ENCODE measurements around the gene OTOF. TPM values are rescaled to one million over a fixed set of nuclear protein-coding genes. Genes with fewer than 3 reads are reported as not detected.

The OTOF gene
- total RNA-seq, 1 experiment from 2014 or later: not detected

- H2AFZ ChIP-seq: no peak overlapping the region
- H3K27ac ChIP-seq: no peak overlapping the region
- no peak overlapping the region for H3K4me2 ChIP-seq
- no peaks in the 10 kb centered on the region for H4K20me1 ChIP-seq (ENCODE audit: insufficient read depth)
- no peaks in the 10 kb centered on the region for H3K79me2 ChIP-seq (ENCODE audit: low read depth)
- CTCF ChIA-PET: no interaction called here
- no TSS peak for BruUV-seq (replicated peaks)
- no peak for DNase-seq
- no peaks in the 10 kb centered on the region for H3K36me3 ChIP-seq (ENCODE audit: low read depth)
- peaks cover 8% of the 10 kb centered on the region; the same call in 1 of the 2 replicates for H3K4me1 ChIP-seq (replicated peaks; ENCODE audit: insufficient read depth)
- POLR2A ChIA-PET (ENCODE audit: unreplicated experiment): no interaction called here
- H3K9me3 ChIP-seq (ENCODE audit: insufficient read depth, low read depth): no peaks in the 10 kb centered on the region
- H3F3A ChIP-seq (ENCODE audit: insufficient read depth, low read depth): no peaks in the 10 kb centered on the region
- no peaks in the 10 kb centered on the region for H3K9me2 ChIP-seq (ENCODE audit: insufficient read depth)
- no peak for TF ChIP-seq CTCF (conservative IDR thresholded peaks at IDR 0.05)
- H3K4me3 ChIP-seq: no peak overlapping the region
- H3K27me3 ChIP-seq (ENCODE audit: insufficient read depth, low read depth): no peaks in the 10 kb centered on the region
- intact Hi-C loops (cut with micrococcal nuclease; ENCODE audit: unreplicated experiment): no loop called here
Observed at GRCh38 chr2:26438526-26438925, 39.4 kb downstream of the OTOF start.

- DNase-seq: peak in 1 of 2 experiments; percentile 58
- H3K79me2 ChIP-seq (ENCODE audit: low read depth): no peaks in the 10 kb centered on the region
- no peaks in the 10 kb centered on the region for H3K9me2 ChIP-seq (ENCODE audit: insufficient read depth)
- no peak overlapping the region for H2AFZ ChIP-seq
- no peaks in the 10 kb centered on the region for H3K9me3 ChIP-seq (ENCODE audit: insufficient read depth, low read depth)
- ChIA-PET POLR2A (ENCODE audit: unreplicated experiment) (no interaction called here), CTCF (interaction anchor here (0.6 kb wide), 1 partner anchor 1073 kb away, joined by 4 read pairs; no protein-coding TSS in a partner anchor)
- H3K27ac ChIP-seq: no peak overlapping the region
- no peaks in the 10 kb centered on the region for H3K27me3 ChIP-seq (ENCODE audit: insufficient read depth, low read depth)
- BruUV-seq (replicated peaks): no TSS peak
- H3K4me2 ChIP-seq: no peak overlapping the region
- H3K4me1 ChIP-seq (replicated peaks; ENCODE audit: insufficient read depth): peaks cover 12% of the 10 kb centered on the region
- H3F3A ChIP-seq (ENCODE audit: insufficient read depth, low read depth): no peaks in the 10 kb centered on the region
- TF ChIP-seq EZH2 (IDR thresholded peaks at IDR 0.05; ENCODE audit: low read depth) (no peak), CTCF (conservative IDR thresholded peaks at IDR 0.05) (no peak)
- H3K4me3 ChIP-seq: no peak overlapping the region
- no peaks in the 10 kb centered on the region for H3K36me3 ChIP-seq (ENCODE audit: low read depth)
- H4K20me1 ChIP-seq (ENCODE audit: insufficient read depth): no peaks in the 10 kb centered on the region
- intact Hi-C loops (cut with micrococcal nuclease; ENCODE audit: unreplicated experiment): no loop called here
Observed at GRCh38 chr2:26435106-26435505, 42.8 kb downstream of the OTOF start.

GRCh38 chr2:26432859-26433258 lies 45.1 kb downstream of the OTOF start:
- H3F3A ChIP-seq (ENCODE audit: insufficient read depth, low read depth): no peaks in the 10 kb centered on the region
- no peak overlapping the region for H2AFZ ChIP-seq
- TF ChIP-seq EZH2 (IDR thresholded peaks at IDR 0.05; ENCODE audit: low read depth) (no peak), CTCF (conservative IDR thresholded peaks at IDR 0.05) (no peak)
- no peak overlapping the region for H3K27ac ChIP-seq
- BruUV-seq (replicated peaks): no TSS peak
- intact Hi-C loops (cut with micrococcal nuclease; ENCODE audit: unreplicated experiment): no loop called here
- no peaks in the 10 kb centered on the region for H3K79me2 ChIP-seq (ENCODE audit: low read depth)
- no peak for DNase-seq
- H3K27me3 ChIP-seq (ENCODE audit: insufficient read depth, low read depth): no peaks in the 10 kb centered on the region
- H3K4me3 ChIP-seq: no peak overlapping the region
- peaks cover 12% of the 10 kb centered on the region for H3K4me1 ChIP-seq (replicated peaks; ENCODE audit: insufficient read depth)
- POLR2A ChIA-PET (ENCODE audit: unreplicated experiment): no interaction called here
- no peaks in the 10 kb centered on the region for H4K20me1 ChIP-seq (ENCODE audit: insufficient read depth)
- no peak overlapping the region for H3K4me2 ChIP-seq
- CTCF ChIA-PET: interaction anchor here (0.6 kb wide), 3 partner anchors 37 to 382 kb away, joined by 3 to 5 read pairs (median 3); no protein-coding TSS in a partner anchor
- no peaks in the 10 kb centered on the region for H3K9me3 ChIP-seq (ENCODE audit: insufficient read depth, low read depth)
- no peaks in the 10 kb centered on the region for H3K9me2 ChIP-seq (ENCODE audit: insufficient read depth)
- H3K36me3 ChIP-seq (ENCODE audit: low read depth): no peaks in the 10 kb centered on the region

All from PC-9 (cell line).